ENCODE measurements around the gene LFNG.

LFNG gene

GRCh38 chr7:2500701-2501100 is 18.9 kb upstream of the LFNG start:
- Histone ChIP-seq H3K4me3 (ENCODE audit: severe bottlenecking) (no peak overlapping the region), H3K4me1 (ENCODE audit: insufficient read depth, poor library complexity, severe bottlenecking) (no peaks in the 10 kb centered on the region), H3K27ac (ENCODE audit: poor library complexity, severe bottlenecking) (no peak overlapping the region), H3K36me3 (ENCODE audit: low read depth) (no peaks in the 10 kb centered on the region), H3K27me3 (ENCODE audit: insufficient read depth, poor library complexity, severe bottlenecking) (no peaks in the 10 kb centered on the region), H3K9me3 (ENCODE audit: severe bottlenecking) (no peaks in the 10 kb centered on the region)
- no peak for ATAC-seq (ENCODE audit: low read depth)
- no peak for DNase-seq (ENCODE audit: low spot score)
- TF ChIP-seq, protein P1, sequence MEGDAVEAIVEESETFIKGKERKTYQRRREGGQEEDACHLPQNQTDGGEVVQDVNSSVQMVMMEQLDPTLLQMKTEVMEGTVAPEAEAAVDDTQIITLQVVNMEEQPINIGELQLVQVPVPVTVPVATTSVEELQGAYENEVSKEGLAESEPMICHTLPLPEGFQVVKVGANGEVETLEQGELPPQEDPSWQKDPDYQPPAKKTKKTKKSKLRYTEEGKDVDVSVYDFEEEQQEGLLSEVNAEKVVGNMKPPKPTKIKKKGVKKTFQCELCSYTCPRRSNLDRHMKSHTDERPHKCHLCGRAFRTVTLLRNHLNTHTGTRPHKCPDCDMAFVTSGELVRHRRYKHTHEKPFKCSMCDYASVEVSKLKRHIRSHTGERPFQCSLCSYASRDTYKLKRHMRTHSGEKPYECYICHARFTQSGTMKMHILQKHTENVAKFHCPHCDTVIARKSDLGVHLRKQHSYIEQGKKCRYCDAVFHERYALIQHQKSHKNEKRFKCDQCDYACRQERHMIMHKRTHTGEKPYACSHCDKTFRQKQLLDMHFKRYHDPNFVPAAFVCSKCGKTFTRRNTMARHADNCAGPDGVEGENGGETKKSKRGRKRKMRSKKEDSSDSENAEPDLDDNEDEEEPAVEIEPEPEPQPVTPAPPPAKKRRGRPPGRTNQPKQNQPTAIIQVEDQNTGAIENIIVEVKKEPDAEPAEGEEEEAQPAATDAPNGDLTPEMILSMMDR (IDR thresholded peaks at IDR 0.05; ENCODE audit: poor library complexity, severe bottlenecking): no peak

DNA sequence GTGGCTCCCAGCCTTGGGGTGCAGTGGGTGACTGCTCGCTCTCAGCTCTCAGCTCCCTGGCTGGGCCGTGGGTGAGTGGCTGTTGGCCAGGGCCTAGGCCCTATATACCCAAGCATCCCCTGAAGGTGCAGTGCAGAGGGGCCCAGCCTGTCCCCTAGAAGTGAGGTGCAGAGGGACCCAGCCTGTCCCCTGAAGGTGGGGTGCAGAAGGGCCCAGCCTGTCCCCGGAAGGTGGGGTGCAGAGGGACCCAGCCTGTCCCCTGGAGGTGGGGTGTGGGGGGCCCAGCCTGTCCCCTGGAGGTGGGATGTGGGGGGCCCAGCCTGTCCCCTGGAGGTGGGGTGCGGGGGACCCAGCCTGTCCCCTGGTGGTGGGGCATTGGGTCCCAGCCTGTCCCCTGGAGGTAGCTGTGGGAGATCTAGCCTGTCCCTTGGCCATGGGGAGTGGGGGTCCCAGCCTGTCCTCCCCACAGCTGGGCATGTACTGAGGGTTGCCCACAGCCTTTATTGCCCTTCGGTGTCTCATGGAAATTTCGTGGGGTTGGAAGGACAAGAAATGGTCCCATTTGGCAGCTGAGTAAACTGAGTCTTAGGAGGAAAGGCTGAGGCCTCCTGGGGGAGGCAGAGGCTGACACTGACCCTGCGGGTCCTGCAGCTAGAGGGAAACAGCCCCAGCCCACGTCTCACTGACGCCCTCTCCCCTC is 17.5 kb upstream of the LFNG start:
- TF ChIP-seq, protein P1 (IDR thresholded peaks at IDR 0.05; ENCODE audit: poor library complexity, severe bottlenecking): no peak
- no peaks in the 10 kb centered on the region for H3K36me3 ChIP-seq (ENCODE audit: low read depth)
- ATAC-seq (ENCODE audit: low read depth) (no peak), DNase-seq (ENCODE audit: low spot score) (no peak)
- no peaks in the 10 kb centered on the region for H3K27me3 ChIP-seq (ENCODE audit: insufficient read depth, poor library complexity, severe bottlenecking)
- H3K27ac ChIP-seq (ENCODE audit: poor library complexity, severe bottlenecking): no peak overlapping the region
- H3K9me3 ChIP-seq (ENCODE audit: severe bottlenecking): no peaks in the 10 kb centered on the region
- H3K4me1 ChIP-seq (ENCODE audit: insufficient read depth, poor library complexity, severe bottlenecking): no peaks in the 10 kb centered on the region
- no peak overlapping the region for H3K4me3 ChIP-seq (ENCODE audit: severe bottlenecking)

GRCh38 chr7:2502647-2502966 is 17.0 kb upstream of the LFNG start:
- Histone ChIP-seq H3K4me3 (ENCODE audit: severe bottlenecking) (no peak overlapping the region), H3K36me3 (ENCODE audit: low read depth) (no peaks in the 10 kb centered on the region), H3K27me3 (ENCODE audit: insufficient read depth, poor library complexity, severe bottlenecking) (no peaks in the 10 kb centered on the region), H3K4me1 (ENCODE audit: insufficient read depth, poor library complexity, severe bottlenecking) (no peaks in the 10 kb centered on the region), H3K27ac (ENCODE audit: poor library complexity, severe bottlenecking) (no peak overlapping the region), H3K9me3 (ENCODE audit: severe bottlenecking) (no peaks in the 10 kb centered on the region)
- DNase-seq (ENCODE audit: low spot score) (no peak), ATAC-seq (ENCODE audit: low read depth) (no peak)
- TF ChIP-seq, protein P1 (IDR thresholded peaks at IDR 0.05; ENCODE audit: poor library complexity, severe bottlenecking): no peak

GRCh38 chr7:2503056-2503941 is 16.3 kb upstream of the LFNG start:
- no peak for DNase-seq (ENCODE audit: low spot score)

More at GRCh38 chr7:2503056-2503941, 16.3 kb upstream of the LFNG start:
- Histone ChIP-seq H3K27me3 (ENCODE audit: insufficient read depth, poor library complexity, severe bottlenecking) (no peaks in the 10 kb centered on the region), H3K36me3 (ENCODE audit: low read depth) (no peaks in the 10 kb centered on the region), H3K4me1 (ENCODE audit: insufficient read depth, poor library complexity, severe bottlenecking) (no peaks in the 10 kb centered on the region), H3K4me3 (ENCODE audit: severe bottlenecking) (no peak overlapping the region), H3K27ac (ENCODE audit: poor library complexity, severe bottlenecking) (no peak overlapping the region), H3K9me3 (ENCODE audit: severe bottlenecking) (no peaks in the 10 kb centered on the region)
- no peak for ATAC-seq (ENCODE audit: low read depth)
- TF ChIP-seq, protein P1 (IDR thresholded peaks at IDR 0.05; ENCODE audit: poor library complexity, severe bottlenecking): no peak

Measured in RWPE2 (cell line).